SK-N-SH (cell line): ENCODE results near the gene SLC44A5.
A peak's percentile ranks its signal among the peaks of the same experiment; 100 is the strongest.

Experiments used
- CHD2 ChIP-seq: fragments of 150-350 bp; IDR thresholded peaks from 2 replicates; pipeline ENCODE4 v1.6.1; 2018; ENCODE audit warnings: low read length; ENCODE audit not compliant: partially characterized antibody
- CTCF ChIP-seq: fragments of 200-600 bp; sonication (generic); IDR thresholded peaks from 2 replicates; pipeline ENCODE4 v1.6.1; 2017; ENCODE audit warnings: antibody characterized with exemption, mild to moderate bottlenecking, moderate library complexity
- EP300 ChIP-seq, 2 experiments: IDR thresholded peaks; 2 replicates each; pipeline versions ENCODE4 v1.4.0 to v1.6.1; 2012; ENCODE audit warnings: borderline replicate concordance in 1 of 2, low read depth in 1 of 2, low read length in 1 of 2
- JUND ChIP-seq: IDR thresholded peaks from 2 replicates; pipeline ENCODE4 v1.4.0; 2012
- TAF1 ChIP-seq: IDR thresholded peaks from 2 replicates; pipeline ENCODE4 v1.6.1; 2012; ENCODE audit warnings: low read depth, mild to moderate bottlenecking, low read length, moderate library complexity, borderline replicate concordance
- TF ChIP-seq, protein P1 (sequence below): IDR thresholded peaks from 2 replicates; pipeline ENCODE4 v1.4.0; 2012; ENCODE audit warnings: low read depth, borderline replicate concordance

- TF ChIP-seq CTCF: no peak
- TF ChIP-seq CHD2: no peak
- TF ChIP-seq JUND: no peak
- 0 out of 4 replicates have a peak, but pooled peaks have one; percentile 10 to 13 for TF ChIP-seq EP300 (IDR thresholded peaks at IDR 0.05; ENCODE audit: borderline replicate concordance in 1 of 2, low read depth in 1 of 2, low read length in 1 of 2)
- TF ChIP-seq, protein P1, sequence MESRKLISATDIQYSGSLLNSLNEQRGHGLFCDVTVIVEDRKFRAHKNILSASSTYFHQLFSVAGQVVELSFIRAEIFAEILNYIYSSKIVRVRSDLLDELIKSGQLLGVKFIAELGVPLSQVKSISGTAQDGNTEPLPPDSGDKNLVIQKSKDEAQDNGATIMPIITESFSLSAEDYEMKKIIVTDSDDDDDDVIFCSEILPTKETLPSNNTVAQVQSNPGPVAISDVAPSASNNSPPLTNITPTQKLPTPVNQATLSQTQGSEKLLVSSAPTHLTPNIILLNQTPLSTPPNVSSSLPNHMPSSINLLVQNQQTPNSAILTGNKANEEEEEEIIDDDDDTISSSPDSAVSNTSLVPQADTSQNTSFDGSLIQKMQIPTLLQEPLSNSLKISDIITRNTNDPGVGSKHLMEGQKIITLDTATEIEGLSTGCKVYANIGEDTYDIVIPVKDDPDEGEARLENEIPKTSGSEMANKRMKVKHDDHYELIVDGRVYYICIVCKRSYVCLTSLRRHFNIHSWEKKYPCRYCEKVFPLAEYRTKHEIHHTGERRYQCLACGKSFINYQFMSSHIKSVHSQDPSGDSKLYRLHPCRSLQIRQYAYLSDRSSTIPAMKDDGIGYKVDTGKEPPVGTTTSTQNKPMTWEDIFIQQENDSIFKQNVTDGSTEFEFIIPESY: no peak
- TF ChIP-seq TAF1: no peak
Observed at GRCh38 chr1:75575837-75576236, 35.1 kb downstream of the SLC44A5 start.
